Kasumi-1 (cell line): ENCODE data around the gene RASL10A.

Experiments
- DNase-seq, 2 experiments: peaks; one replicate each; lab custom pipeline; 2025; lab: John Stamatoyannopoulos, UW

Gene RASL10A

DNA sequence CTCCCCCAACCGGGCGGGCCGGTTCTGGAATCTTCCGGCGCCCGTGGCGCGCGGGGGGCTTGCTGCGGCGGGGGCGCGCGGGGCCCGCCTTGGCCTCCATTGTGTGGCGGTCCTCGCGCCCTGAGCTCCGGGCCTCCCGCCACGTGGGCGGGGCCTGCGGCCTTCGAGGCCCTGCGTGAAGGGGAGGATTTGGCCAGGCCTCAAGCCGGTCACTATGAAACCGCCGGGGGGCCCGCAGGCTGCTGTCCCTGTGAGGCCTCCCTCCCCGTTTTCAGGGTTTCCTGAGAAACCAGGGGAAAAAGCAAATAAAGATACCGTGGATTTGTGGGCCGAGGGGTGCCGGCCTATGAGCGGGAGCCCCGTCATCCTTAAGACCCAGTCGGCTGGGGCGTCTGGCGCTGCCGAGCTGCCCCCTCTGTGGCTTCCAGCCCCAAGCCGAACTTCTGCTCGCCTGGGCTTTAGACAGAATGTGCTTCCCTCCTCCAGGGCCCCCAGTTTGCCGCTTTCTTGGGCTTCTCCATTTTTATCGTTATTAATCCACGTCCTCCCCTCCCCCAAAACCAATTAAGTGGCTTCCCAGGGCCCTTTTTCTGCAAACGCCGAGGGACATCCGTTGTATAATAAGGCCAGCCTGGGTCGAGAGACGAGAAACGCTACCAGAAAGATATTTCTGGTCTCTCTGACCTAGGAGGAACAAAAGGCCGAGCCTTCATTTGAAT lies 46.8 kb downstream of the RASL10A start:
- DNase-seq, result no peak

DNA sequence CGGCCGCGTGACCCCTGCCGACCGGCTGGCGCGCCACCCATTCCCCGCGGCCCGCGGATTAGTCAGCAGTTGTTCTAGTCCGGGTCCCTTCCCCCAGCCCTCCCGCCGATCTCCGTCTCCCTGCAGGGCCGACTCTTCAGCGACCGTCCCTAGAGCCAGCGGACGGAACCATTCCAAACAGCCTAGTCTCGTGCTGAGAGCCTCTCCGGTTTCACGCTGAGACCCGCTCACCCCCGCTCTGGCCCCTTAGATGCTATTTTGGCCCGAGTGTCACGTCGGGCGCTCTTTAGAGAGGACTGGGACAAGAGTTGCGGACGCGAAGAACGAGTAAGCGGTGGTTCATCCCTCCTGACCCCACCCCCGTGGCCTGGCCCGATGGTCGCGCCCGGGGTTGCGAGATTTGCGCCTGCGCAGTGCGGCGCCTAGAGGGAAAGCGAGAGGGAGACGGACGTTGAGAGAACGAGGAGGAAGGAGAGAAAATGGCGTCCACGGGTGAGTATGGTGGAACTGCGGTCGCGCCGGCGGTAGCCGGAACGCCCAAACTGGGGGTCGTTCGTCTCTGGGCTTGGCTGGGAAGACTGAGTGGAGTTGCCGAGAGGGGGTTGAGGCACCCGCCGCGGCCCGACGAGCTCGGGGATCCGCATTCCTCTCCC lies 47.5 kb downstream of the RASL10A start, which contains the start of the genes EWSR1 and RHBDD3:
Gene EWSR1 (plus strand): TSS at position 411 of the 653 bp plus-strand sequence. CDS start 69 bp downstream, at position 480.
Gene RHBDD3 (minus strand): TSS at position 124 of the 653 bp plus-strand sequence. CDS start 2,355 bp downstream, outside the sequence.
- DNase-seq, result peak; percentile 92 to 94

DNA sequence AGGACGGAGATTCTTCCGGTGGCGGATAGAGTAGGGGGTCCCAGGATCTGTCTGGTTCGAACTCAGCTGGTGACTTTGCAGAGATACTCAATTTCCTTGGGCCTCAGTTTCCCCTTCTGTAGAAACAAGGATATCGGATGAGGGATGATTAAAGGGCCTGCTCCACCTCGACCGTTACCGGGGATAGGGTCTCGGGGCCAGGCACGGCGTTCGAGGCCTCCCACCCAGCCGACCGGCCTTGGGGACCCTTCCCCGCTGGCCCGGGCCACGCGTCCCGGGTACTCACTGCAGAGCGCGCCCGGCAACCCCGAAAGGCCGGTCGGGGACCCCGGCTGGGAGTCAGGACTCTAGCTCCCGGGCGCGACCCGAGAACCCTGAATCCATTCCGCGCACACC lies 48.0 kb downstream of the RASL10A start:
- DNase-seq, result no peak

DNA sequence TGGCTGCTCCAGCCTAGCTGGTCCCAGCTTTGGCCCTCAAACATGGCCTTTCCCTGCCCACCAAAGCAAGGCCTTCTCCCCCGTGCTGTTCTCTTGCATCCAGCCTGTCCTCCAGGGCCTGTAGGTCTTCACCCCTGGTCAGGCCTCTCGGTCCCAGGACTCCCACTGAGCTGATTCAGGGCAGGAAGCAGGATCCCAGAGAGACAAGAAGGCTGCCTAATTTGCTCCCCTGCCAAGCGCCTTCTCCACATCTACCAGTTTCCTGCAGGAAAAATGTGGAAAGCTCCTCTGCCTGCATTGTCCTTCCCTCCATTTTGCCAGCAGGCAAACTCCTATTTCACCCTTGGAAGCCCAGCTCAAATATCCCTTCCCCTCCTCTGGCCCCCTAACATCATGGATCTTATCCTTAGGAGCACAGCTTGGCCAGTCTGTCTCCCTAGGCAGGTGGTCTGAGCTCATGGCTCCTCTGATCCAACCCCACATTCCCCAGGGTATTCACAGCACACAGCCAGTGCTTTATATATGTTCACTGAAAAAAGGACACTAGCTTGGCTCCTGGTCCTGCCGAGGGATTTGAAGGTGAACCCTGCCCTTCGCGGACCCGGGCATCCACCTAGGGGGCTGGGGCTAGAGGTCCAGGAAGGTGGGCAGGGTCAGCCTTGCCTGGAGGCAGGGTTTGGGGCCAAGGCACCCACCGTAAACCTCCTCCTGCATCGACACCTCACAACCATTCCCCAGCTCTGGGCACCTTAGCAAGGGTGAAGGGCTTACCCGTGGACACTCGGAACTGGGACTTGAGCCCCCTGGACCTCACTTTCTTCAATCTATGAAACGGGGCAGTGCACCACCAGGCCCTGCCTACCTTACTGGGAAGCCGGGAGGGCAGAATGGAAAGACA lies 48.7 kb downstream of the RASL10A start:
- DNase-seq, result peak in 1 of 2 experiments; percentile 10

DNA sequence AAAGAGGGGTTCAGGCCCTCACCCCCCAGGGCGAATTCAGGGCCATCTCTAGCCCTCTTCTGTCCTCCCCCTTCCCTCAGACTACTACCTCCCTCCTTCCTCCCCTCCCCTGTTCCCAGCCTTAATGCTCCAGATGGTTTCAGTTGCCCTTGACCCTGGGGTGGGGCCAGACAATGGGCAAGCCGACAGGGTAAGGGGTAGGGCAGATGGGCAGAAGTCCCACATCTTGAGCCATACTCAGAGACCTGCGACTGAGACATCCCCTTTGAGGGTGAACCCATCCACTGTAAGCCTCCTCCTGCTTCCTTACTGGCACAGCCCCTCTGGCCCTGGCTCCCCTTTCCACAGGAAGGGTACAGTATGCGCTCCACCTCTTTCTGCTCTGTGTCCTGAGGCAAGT lies 49.6 kb downstream of the RASL10A start:
- no peak for DNase-seq

DNA sequence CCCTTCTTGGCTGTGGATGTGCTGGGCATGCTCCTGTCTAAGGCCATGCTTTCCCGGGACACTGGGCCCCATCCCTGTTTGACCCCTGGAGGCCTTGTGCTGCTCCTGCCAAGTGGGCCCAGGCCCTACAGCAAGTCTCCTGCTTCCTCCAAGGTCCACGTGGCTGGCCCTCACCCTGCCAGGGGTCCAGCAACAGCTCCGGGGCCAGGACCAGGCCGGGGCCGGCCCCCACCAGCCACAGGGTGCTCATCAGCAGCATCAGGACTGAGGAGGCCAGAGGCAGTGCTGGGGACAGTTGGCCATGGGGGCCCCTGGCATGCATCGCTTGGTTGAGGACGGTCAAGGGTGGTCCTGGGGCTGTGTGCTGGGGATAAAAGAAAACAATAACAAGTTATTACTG lies 50.2 kb downstream of the RASL10A start:
- DNase-seq, result no peak

DNA sequence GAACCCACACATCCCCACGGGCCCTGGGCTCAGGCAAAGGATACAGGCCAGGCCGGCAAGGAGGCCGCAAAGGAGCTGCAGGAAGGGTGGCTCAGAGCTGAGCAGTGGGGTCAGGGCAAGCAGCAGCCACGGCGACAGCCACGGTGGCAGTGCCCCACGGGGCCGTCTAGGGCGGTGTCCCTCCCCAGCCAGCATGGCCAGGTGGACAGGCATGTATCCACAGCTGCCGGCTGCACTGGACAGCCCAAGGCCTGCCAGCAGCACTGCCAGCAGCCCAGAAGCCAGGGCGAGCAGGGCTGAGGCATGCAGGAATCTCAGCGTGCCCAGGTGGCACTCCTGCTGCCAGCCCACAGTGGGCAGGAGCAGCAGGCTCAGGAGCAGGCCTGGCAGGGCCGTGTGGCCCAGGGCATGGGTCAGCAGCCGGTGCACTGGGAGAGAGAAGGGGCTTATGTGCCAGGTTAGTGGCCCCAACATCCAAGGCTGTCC lies 51.7 kb downstream of the RASL10A start:
- DNase-seq, result no peak
